ENCODE results near the gene PRLH.

PRLH gene

GRCh38 chr2:237613679-237614078 lies 47.3 kb downstream of the PRLH start:
- Mint-ChIP-seq H3K4me1 (peaks cover 4% of the 10 kb centered on the region), H3K27ac (no peak overlapping the region), H3K9me3 (peaks cover 5% of the 10 kb centered on the region)

GRCh38 chr2:237614151-237614720 lies 47.9 kb downstream of the PRLH start:
- Mint-ChIP-seq H3K9me3 (no peaks in the 10 kb centered on the region), H3K4me3 (no peak overlapping the region), H3K27ac (no peak overlapping the region), H3K27me3 (ENCODE audit: low read depth, poor library complexity) (peaks cover 18% of the 10 kb centered on the region), H3K4me1 (no peaks in the 10 kb centered on the region), H3K36me3 (ENCODE audit: low read depth) (no peaks in the 10 kb centered on the region)
- no peak for TF ChIP-seq CTCF (IDR thresholded peaks at IDR 0.05)
- DNase-seq, result no peak

More at GRCh38 chr2:237613679-237614078, 47.3 kb downstream of the PRLH start:
- no peak for DNase-seq
- H3K4me3 Mint-ChIP-seq, result no peak overlapping the region
- peaks cover 18% of the 10 kb centered on the region for H3K27me3 Mint-ChIP-seq (ENCODE audit: low read depth, poor library complexity)
- no peaks in the 10 kb centered on the region for H3K36me3 Mint-ChIP-seq (ENCODE audit: low read depth)
- TF ChIP-seq CTCF (IDR thresholded peaks at IDR 0.05), result no peak

GRCh38 chr2:237615631-237616249 lies 49.4 kb downstream of the PRLH start:
- no peak for TF ChIP-seq CTCF (IDR thresholded peaks at IDR 0.05)
- no peaks in the 10 kb centered on the region for H3K4me1 Mint-ChIP-seq
- H3K9me3 Mint-ChIP-seq, result no peaks in the 10 kb centered on the region
- H3K27ac Mint-ChIP-seq, result no peak overlapping the region
- H3K4me3 Mint-ChIP-seq, result no peak overlapping the region
- H3K36me3 Mint-ChIP-seq (ENCODE audit: low read depth), result no peaks in the 10 kb centered on the region
- H3K27me3 Mint-ChIP-seq (ENCODE audit: low read depth, poor library complexity), result peaks cover 18% of the 10 kb centered on the region
- DNase-seq, result no peak

- Mint-ChIP-seq H3K9me3 (peaks cover 1% of the 10 kb centered on the region), H3K27ac (no peak overlapping the region), H3K27me3 (ENCODE audit: low read depth, poor library complexity) (peaks cover 19% of the 10 kb centered on the region), H3K4me1 (peaks cover under 1% of the 10 kb centered on the region), H3K4me3 (no peak overlapping the region), H3K36me3 (ENCODE audit: low read depth) (no peaks in the 10 kb centered on the region)
- TF ChIP-seq CTCF (IDR thresholded peaks at IDR 0.05), result no peak
- DNase-seq, result no peak
Observed at GRCh38 chr2:237616373-237616733, 50.0 kb downstream of the PRLH start.

Measured in nephron progenitor cell (in vitro differentiated cells).